GM19023 (cell line): ENCODE measurements around the gene KDM8.
"Not testable (repeated sequence)": the region's sequence is repeated elsewhere in the genome, so short reads cannot be mapped to it uniquely, and the experiment has no call there.

Experiments used
- ATAC-seq: cut with Tn5 transposase; IDR thresholded peaks from one replicate; pipeline ENCODE4 v1.9.1; 2021; ENCODE audit warnings: mild to moderate bottlenecking, moderate library complexity; ENCODE audit not compliant: unreplicated experiment

The KDM8 gene

GRCh38 chr16:27241658-27242057, 38.3 kb downstream of the KDM8 start:
- ATAC-seq, result no peak

GRCh38 chr16:27242398-27242797, 39.1 kb downstream of the KDM8 start:
- ATAC-seq, result no peak

- no peak for ATAC-seq
Observed at GRCh38 chr16:27242868-27243590, 39.7 kb downstream of the KDM8 start.

- no peak for ATAC-seq
Observed at GRCh38 chr16:27243725-27244362, 40.5 kb downstream of the KDM8 start.

- ATAC-seq, result no peak
Observed at GRCh38 chr16:27244363-27244755, 41.0 kb downstream of the KDM8 start.

- no peak for ATAC-seq
Observed at GRCh38 chr16:27245276-27246172, 42.2 kb downstream of the KDM8 start.

GRCh38 chr16:27246439-27246838, 43.1 kb downstream of the KDM8 start:
- no peak for ATAC-seq

GRCh38 chr16:27247076-27247475, 43.8 kb downstream of the KDM8 start:
- not testable (repeated sequence) for ATAC-seq

- ATAC-seq, result no peak
Observed at GRCh38 chr16:27248036-27248435, 44.7 kb downstream of the KDM8 start.

GRCh38 chr16:27248886-27249285, 45.6 kb downstream of the KDM8 start:
- ATAC-seq, result not testable (repeated sequence)

- ATAC-seq, result no peak
Observed at GRCh38 chr16:27251541-27252205, 48.3 kb downstream of the KDM8 start.

GRCh38 chr16:27252206-27252585, 48.9 kb downstream of the KDM8 start:
- ATAC-seq, result no peak

- no peak for ATAC-seq
Observed at GRCh38 chr16:27253526-27253930, 50.2 kb downstream of the KDM8 start.

GRCh38 chr16:27254262-27254811, 51.0 kb downstream of the KDM8 start:
- ATAC-seq, result no peak

GRCh38 chr16:27256861-27257260, 53.5 kb downstream of the KDM8 start:
- ATAC-seq, result no peak

- ATAC-seq, result no peak
Observed at GRCh38 chr16:27257271-27257670, 53.9 kb downstream of the KDM8 start.

GRCh38 chr16:27258241-27258734, 55.0 kb downstream of the KDM8 start:
- no peak for ATAC-seq

- ATAC-seq, result no peak
Observed at GRCh38 chr16:27259710-27260109, 56.4 kb downstream of the KDM8 start.

GRCh38 chr16:27262904-27263423, 59.6 kb downstream of the KDM8 start:
- not testable (repeated sequence) for ATAC-seq

- no peak for ATAC-seq
Observed at GRCh38 chr16:27264151-27264550, 60.8 kb downstream of the KDM8 start.
